Adrenal gland (tissue), 19 donors: ENCODE data around the gene HTR7. TPM values are rescaled to one million over a fixed set of nuclear protein-coding genes. Genes with fewer than 3 reads are reported as not detected.
"Not testable (repeated sequence)": the region's sequence is repeated elsewhere in the genome, so short reads cannot be mapped to it uniquely, and the experiment has no call there.

Experiments used
- DNase-seq, 7 donors: peaks; one replicate each; pipeline ENCODE4 v3.0.0-alpha.2; 2019 to 2020
- H3K27ac ChIP-seq, 5 donors: fragments of 200-600 bp; sonication (generic) in 4 of 5; 1 replicate in 3 of 5; 2 replicates in 2 of 5; pipeline versions ENCODE4 v1.5.1 to v1.8.0; 2016 to 2020; ENCODE audit warnings: mild to moderate bottlenecking in 1 of 5
- H3K27me3 ChIP-seq: fragments of 200-600 bp; 2 replicates; pipeline ENCODE4 v1.8.0; 2021
- H3K36me3 ChIP-seq, 2 donors: fragments of 200-600 bp; replicated peaks in 1 of 2; 1 replicate in 1 of 2; 2 replicates in 1 of 2; pipeline versions ENCODE4 v1.5.1 to v1.8.0; 2018 to 2022
- H3K4me1 ChIP-seq, 2 donors: fragments of 200-600 bp; replicated peaks in 1 of 2; 1 replicate in 1 of 2; 2 replicates in 1 of 2; pipeline versions ENCODE4 v1.5.1 to v1.8.0; 2018 to 2021
- H3K4me3 ChIP-seq, 4 donors: fragments of 200-600 bp; sonication (generic) in 3 of 4; one replicate each; pipeline ENCODE4 v1.5.1; 2016 to 2018
- H3K9me3 ChIP-seq, 3 donors: fragments of 200-600 bp; sonication (generic) in 1 of 3; replicated peaks in 1 of 3; 1 replicate in 2 of 3; 2 replicates in 1 of 3; pipeline versions ENCODE4 v1.5.1 to v1.8.0; 2016 to 2021
- POLR2A ChIP-seq, 2 donors: fragments of 450-650 bp; IDR thresholded peaks; one replicate each; pipeline ENCODE4 v1.6.1; 2017; ENCODE audit warnings: antibody characterized with exemption in 2 of 2, mild to moderate bottlenecking in 2 of 2, moderate library complexity in 1 of 2
- WGBS, 4 donors: extraction: QIAGEN DNeasy Blood & Tissue Kit in 2 of 4; methylation state at CpG; one replicate each; pipeline versions ENCODE4 v1.1.5 to v1.1.7; 2013 to 2017; 5-methylcytosine and 5-hydroxymethylcytosine counted together
- intact Hi-C, 2 donors: fragments of 100-400 bp; cut with DNase I; formaldehyde crosslinking; loops; one replicate each; pipeline versions ENCODE4 v1.14.1 to v1.15.0; 2022 to 2023
- long read RNA-seq, 10 donors: library from polyadenylated mRNA in 3 of 10; unstranded in 2 of 10; stranded (forward) in 1 of 10; transcript quantifications; one replicate each; pipeline ENCODE4 v2.0.0 and lab custom pipeline, GENCODE V29; 2021 to 2026
- polyA plus RNA-seq, 3 donors: library from polyadenylated mRNA; stranded (reverse); fragments of 200-250 nt in 2 of 3; fragments of 350-450 nt in 1 of 3; fragmentation: Illumina TruSeq in 1 of 3; extraction: RNeasy Lipid Tissue Mini Kit (QIAGEN cat#74804) in 1 of 3; gene quantifications; one replicate each; pipeline ENCODE4 v1.2.3, GENCODE V29; 2013 to 2014
- total RNA-seq, 9 donors: library from RNA; depleted of rRNA in 4 of 9; stranded (reverse); fragments of >200 nt in 4 of 9; fragments of 120-200 nt in 1 of 9; fragmentation: NEBNext Ultra II Directional in 1 of 9; extraction: Animal tissue kit (Norgen Biotek cat#: 25700) in 1 of 9; gene quantifications; one replicate each; pipeline versions ENCODE4 v1.1.0 to v1.2.4, GENCODE V29; 2013 to 2023
- TF ChIP-seq, protein P1 (sequence below), 6 experiments: fragments of 450-650 bp in 4 of 6; fragments of 200-600 bp in 2 of 6; sonication (generic) in 1 of 6; IDR thresholded peaks; 1 replicate in 5 of 6; 2 replicates in 1 of 6; pipeline versions ENCODE4 v1.5.1 to v1.8.0; 2016 to 2021; ENCODE audit warnings: antibody characterized with exemption in 6 of 6, mild to moderate bottlenecking in 2 of 6, moderate library complexity in 1 of 6
- donor health status: healthy with polysubstance abuse.
- donor health status: Bipolar disorder and iron deficiency.
- donor health status: DM: yes; HTN: yes; CAD: no.
- donor health status: DM: no; HTN: no; CAD: no.
- donor health status: DM: no; HTN: no; CAD: no.
- donor health status: DM: yes; HTN: yes; CAD: no.

HTR7 gene
- total RNA-seq = under 1 TPM in 8 of 9 donors, not detected in 1; 0.11 to 0.50 (median 0.35) TPM
- under 1 TPM; 0.03 to 0.48 (median 0.08) TPM for polyA plus RNA-seq
- long read RNA-seq, donor 1 = 0 reads
- long read RNA-seq, donor 2, partial matches to known transcripts = 0 of 1 reads
- long read RNA-seq, donor 2, other reads (novel, unspliced or antisense) = 0 of 1 reads
- long read RNA-seq, donor 3 = 0 reads
- long read RNA-seq, donor 4 = 0 reads
- long read RNA-seq, donor 5 = 0 reads
- long read RNA-seq, donor 6 = 0 reads
- long read RNA-seq, donor 7 = 0 reads
- long read RNA-seq, donor 8, partial matches to known transcripts = 0 of 16 reads
- long read RNA-seq, donor 8, other reads (novel, unspliced or antisense) = 16 of 16 reads
- long read RNA-seq, donor 9 = 0 reads
- long read RNA-seq, donor 10 = 0 reads

DNA sequence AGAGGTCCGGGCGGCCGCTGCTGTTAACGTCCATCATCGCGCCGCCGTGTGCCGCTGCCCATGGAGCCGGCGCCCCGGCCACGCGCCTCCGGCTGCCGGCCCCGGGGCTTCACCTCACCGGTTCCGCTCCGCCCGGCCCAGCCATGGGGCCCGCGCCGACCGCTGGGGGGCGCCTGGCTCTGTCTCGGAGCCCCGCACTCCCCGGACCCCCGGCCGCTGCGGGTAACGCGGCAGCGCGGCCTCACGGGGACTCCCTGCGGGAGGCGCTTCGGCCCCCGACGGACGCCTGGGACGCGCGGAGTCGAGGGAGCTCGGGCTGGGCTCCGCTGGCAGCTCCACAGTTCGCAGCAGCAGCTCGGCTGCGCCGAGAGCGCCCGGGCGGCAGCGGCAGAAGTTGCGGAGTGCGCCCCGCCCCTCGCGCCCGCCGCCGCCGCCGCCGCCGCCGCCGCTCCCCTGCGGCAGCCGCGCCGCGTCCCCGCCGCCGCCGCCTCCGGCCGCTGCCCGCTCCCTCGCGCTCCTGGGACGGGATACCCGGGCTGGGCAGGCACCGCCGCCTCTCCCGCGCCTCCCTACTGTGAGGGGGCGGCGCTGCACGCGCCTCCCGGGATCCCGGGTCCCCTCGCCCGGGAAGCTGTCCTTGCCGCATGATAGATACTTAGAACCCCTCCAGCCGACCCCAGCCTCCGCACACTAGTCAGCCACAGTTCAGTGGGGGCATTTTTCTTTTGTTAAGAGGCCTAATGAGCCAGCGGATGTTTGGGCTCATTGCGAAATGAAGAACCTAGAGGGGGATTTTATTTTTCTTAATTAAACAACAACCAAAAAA lies at the start of gene HTR7:
Gene HTR7, minus strand, starts transcription at position 405 of the 826 bp plus-strand sequence. Its CDS starts 368 bp downstream, at position 37.
- DNase-seq = peak; percentile 22 to 54 (median 46)
- TF ChIP-seq POLR2A (IDR thresholded peaks at IDR 0.05) = no peak
- TF ChIP-seq, protein P1, sequence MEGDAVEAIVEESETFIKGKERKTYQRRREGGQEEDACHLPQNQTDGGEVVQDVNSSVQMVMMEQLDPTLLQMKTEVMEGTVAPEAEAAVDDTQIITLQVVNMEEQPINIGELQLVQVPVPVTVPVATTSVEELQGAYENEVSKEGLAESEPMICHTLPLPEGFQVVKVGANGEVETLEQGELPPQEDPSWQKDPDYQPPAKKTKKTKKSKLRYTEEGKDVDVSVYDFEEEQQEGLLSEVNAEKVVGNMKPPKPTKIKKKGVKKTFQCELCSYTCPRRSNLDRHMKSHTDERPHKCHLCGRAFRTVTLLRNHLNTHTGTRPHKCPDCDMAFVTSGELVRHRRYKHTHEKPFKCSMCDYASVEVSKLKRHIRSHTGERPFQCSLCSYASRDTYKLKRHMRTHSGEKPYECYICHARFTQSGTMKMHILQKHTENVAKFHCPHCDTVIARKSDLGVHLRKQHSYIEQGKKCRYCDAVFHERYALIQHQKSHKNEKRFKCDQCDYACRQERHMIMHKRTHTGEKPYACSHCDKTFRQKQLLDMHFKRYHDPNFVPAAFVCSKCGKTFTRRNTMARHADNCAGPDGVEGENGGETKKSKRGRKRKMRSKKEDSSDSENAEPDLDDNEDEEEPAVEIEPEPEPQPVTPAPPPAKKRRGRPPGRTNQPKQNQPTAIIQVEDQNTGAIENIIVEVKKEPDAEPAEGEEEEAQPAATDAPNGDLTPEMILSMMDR (IDR thresholded peaks at IDR 0.05) = peak in 3 of 6 experiments; percentile 53 to 64 (median 60)
- WGBS, 4 donors = 1 to 4% (median 2%) methylated on average over 5 to 102 of the region's 104 CpGs
- intact Hi-C loops = no loop called here
- Histone ChIP-seq H3K36me3 (no peaks in the 10 kb centered on the region), H3K4me3 (peak within 1 kb of the TSS in 3 of 4 donors; percentile 33 to 78 (median 41)), H3K27ac (peak within 1 kb of the TSS in 3 of 5 donors; percentile 54 to 75 (median 55)), H3K9me3 (no peaks in the 10 kb centered on the region), H3K27me3 (peaks cover 28% of the 10 kb centered on the region), H3K4me1 (peaks cover 0 to 10% of the 10 kb centered on the region in 2 donors)

DNA sequence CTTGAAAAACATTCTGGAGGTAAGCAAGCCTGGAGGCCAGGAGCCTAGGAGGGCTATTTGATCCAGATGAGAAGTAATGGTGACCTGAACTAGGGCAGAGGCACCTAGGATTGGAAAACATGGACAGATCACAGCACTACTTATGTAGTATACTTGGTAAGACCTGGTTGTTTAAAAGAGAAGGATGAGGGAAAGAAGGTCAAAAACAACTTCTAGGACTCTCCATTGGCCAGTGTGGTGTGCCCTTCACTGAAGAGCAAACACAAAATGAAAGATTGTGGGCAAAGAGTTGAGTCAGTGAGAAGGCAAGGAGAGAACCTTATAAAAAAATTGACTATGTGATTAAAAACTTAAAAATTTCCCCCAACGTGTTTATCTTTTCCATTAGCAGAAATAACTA lies 48.8 kb upstream of the HTR7 start:
- 65 to 88% (median 82%) methylated on average over 1 of the region's 1 CpG for WGBS, 4 donors
- H3K9me3 ChIP-seq = no peaks in the 10 kb centered on the region
- no peaks in the 10 kb centered on the region for H3K27me3 ChIP-seq
- peaks cover 0 to 3% of the 10 kb centered on the region in 2 donors for H3K36me3 ChIP-seq
- intact Hi-C loops = no loop called here
- H3K27ac ChIP-seq = no peak overlapping the region
- DNase-seq = no peak
- no peak overlapping the region for H3K4me3 ChIP-seq
- TF ChIP-seq POLR2A (IDR thresholded peaks at IDR 0.05) = no peak
- TF ChIP-seq, protein P1 (IDR thresholded peaks at IDR 0.05) = no peak
- H3K4me1 ChIP-seq = no peaks in the 10 kb centered on the region

DNA sequence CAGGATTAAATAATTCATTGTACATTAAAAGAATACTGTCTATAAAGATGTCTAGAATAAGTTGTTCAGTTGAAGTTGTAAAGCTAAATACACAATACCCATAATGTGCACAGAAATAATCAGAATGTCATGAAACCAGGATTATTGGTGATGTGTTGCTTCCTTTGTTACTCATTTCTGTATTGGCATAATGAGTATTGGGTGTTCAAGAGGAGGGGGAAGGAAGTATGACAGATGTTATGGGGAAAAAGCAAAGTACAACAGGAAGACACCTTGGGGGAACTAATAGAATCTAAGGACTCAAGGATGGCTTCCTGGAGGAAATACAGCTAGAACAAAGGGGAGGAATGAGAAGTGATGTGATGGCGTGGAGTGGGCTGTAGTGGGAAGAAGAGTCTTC lies 48.1 kb upstream of the HTR7 start:
- no peak overlapping the region for H3K27ac ChIP-seq
- peaks cover under 1 to 3% of the 10 kb centered on the region in 2 donors for H3K36me3 ChIP-seq
- H3K27me3 ChIP-seq = no peaks in the 10 kb centered on the region
- TF ChIP-seq, protein P1 (IDR thresholded peaks at IDR 0.05) = no peak
- no peak for TF ChIP-seq POLR2A (IDR thresholded peaks at IDR 0.05)
- no peaks in the 10 kb centered on the region for H3K9me3 ChIP-seq
- no peak for DNase-seq
- H3K4me3 ChIP-seq = no peak overlapping the region
- 73 to 90% (median 85%) methylated on average over 1 of the region's 1 CpG for WGBS, 4 donors
- intact Hi-C loops = no loop called here
- H3K4me1 ChIP-seq = no peaks in the 10 kb centered on the region

DNA sequence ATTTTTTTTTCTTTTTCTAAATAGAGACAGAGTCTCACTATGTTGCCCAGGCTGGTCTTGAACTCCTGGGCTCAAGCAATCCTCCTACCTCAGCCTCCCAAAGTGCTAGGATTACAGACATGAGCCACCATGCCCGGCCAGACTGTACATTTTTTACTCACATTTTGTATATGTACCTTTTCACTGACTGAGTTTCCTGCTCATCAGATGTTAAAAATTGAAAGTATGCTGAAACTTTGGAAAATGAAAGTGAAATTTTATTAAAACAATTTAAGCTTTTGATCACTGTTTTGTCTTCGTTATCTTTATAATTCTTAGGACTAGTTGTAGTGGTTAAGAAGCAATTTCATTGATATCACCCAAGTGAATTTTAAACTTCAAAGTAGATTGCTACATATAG lies 39.1 kb upstream of the HTR7 start:
- WGBS, 4 donors = 84 to 88% (median 86%) methylated on average over 2 of the region's 2 CpGs
- H3K36me3 ChIP-seq = peaks cover 0 to 29% of the 10 kb centered on the region in 2 donors

More for the DNA sequence above, 39.1 kb upstream of the HTR7 start:
- H3K4me3 ChIP-seq, H3K4me1 ChIP-seq, intact Hi-C loops, H3K27ac ChIP-seq, H3K9me3 ChIP-seq, H3K27me3 ChIP-seq, DNase-seq: not testable (repeated sequence)
